WTC11 (cell line): ENCODE measurements around the gene STT3B. TPM values are rescaled to one million over a fixed set of nuclear protein-coding genes. Genes with fewer than 3 reads are reported as not detected.

Experiments
- ATAC-seq: fragments of 200-7000 bp; cut with Tn5 transposase; 2 replicates; pipeline ENCODE4 v1.10.0; 2021; ENCODE audit warnings: mild to moderate bottlenecking, moderate library complexity
- CTCF ChIA-PET: fragments of 300-600 bp; sonication (Branson Sonifier 250); formaldehyde crosslinking; loops from one replicate; lab custom pipeline; 2021; ENCODE audit warnings: antibody characterized with exemption; lab: Charles Lee
- POLR2A ChIA-PET: fragments of 350-600 bp; sonication (Branson Sonifier 250); formaldehyde crosslinking; loops from one replicate; lab custom pipeline; 2021; ENCODE audit warnings: antibody characterized with exemption; lab: Charles Lee
- DNase-seq: peaks from one replicate; pipeline ENCODE4 v3.0.0; 2021; ENCODE audit warnings: low spot score
- H3K27ac Mint-ChIP-seq: 2 replicates; pipeline ENCODE4 v1.8.0; 2021; ENCODE audit warnings: mixed read lengths
- H3K27me3 Mint-ChIP-seq: 2 replicates; pipeline ENCODE4 v1.8.0; 2021; ENCODE audit warnings: low read depth, mild to moderate bottlenecking, moderate library complexity, mixed read lengths
- H3K36me3 Mint-ChIP-seq: 2 replicates; pipeline ENCODE4 v1.8.0; 2021; ENCODE audit warnings: mixed read lengths
- H3K4me1 Mint-ChIP-seq: 2 replicates; pipeline ENCODE4 v1.8.0; 2022; ENCODE audit warnings: mixed read lengths
- H3K4me3 Mint-ChIP-seq: 2 replicates; pipeline ENCODE4 v1.8.0; 2021; ENCODE audit warnings: mild to moderate bottlenecking, moderate library complexity, mixed read lengths
- H3K9me3 Mint-ChIP-seq: 2 replicates; pipeline ENCODE4 v1.8.0; 2021; ENCODE audit warnings: mixed read lengths
- CBFB ChIP-seq: sonication (generic); formaldehyde crosslinking; IDR thresholded peaks from 2 replicates; pipeline ENCODE4 v1.8.1; 2022; ENCODE audit warnings: mild to moderate bottlenecking, low read depth, missing genetic modification reagents
- CREB1 ChIP-seq: sonication (generic); formaldehyde crosslinking; IDR thresholded peaks from 2 replicates; pipeline ENCODE4 v1.8.0; 2023; ENCODE audit warnings: mild to moderate bottlenecking, missing genetic modification reagents
- ELF4 ChIP-seq: sonication (generic); formaldehyde crosslinking; IDR thresholded peaks from 2 replicates; pipeline ENCODE4 v1.8.1; 2022; ENCODE audit warnings: low read depth, mild to moderate bottlenecking, moderate library complexity, missing genetic modification reagents
- EMX1 ChIP-seq: fragments of 250-450 bp; sonication (Bioruptor Pico); IDR thresholded peaks from 2 replicates; pipeline ENCODE4 v1.8.0; 2021; ENCODE audit warnings: mild to moderate bottlenecking
- ESRRA ChIP-seq: sonication (generic); formaldehyde crosslinking; IDR thresholded peaks from 2 replicates; pipeline ENCODE4 v1.8.1; 2022; ENCODE audit warnings: mild to moderate bottlenecking, missing genetic modification reagents, borderline replicate concordance
- JAZF1 ChIP-seq: fragments of 250-450 bp; sonication (Bioruptor Pico); IDR thresholded peaks from 2 replicates; pipeline ENCODE4 v1.9.0; 2021; ENCODE audit warnings: moderate library complexity, mild to moderate bottlenecking, inconsistent platforms
- MXD4 ChIP-seq: fragments of 250-450 bp; sonication (Bioruptor Pico); IDR thresholded peaks from 2 replicates; pipeline ENCODE4 v1.8.0; 2021; ENCODE audit warnings: mild to moderate bottlenecking, moderate library complexity, borderline replicate concordance
- NFATC4 ChIP-seq: fragments of 250-450 bp; sonication (Bioruptor Pico); IDR thresholded peaks from 2 replicates; pipeline ENCODE4 v1.9.0; 2021; ENCODE audit warnings: mild to moderate bottlenecking
- OVOL2 ChIP-seq: fragments of 250-450 bp; sonication (Bioruptor Pico); IDR thresholded peaks from 2 replicates; pipeline ENCODE4 v1.9.0; 2021; ENCODE audit warnings: mild to moderate bottlenecking, borderline replicate concordance
- PRDM15 ChIP-seq: sonication (generic); formaldehyde crosslinking; IDR thresholded peaks from 2 replicates; pipeline ENCODE4 v1.8.0; 2022; ENCODE audit warnings: missing genetic modification reagents
- RELA ChIP-seq: sonication (generic); formaldehyde crosslinking; IDR thresholded peaks from 2 replicates; pipeline ENCODE4 v1.8.1; 2022; ENCODE audit warnings: missing genetic modification reagents, mild to moderate bottlenecking, borderline replicate concordance
- TEAD1 ChIP-seq: sonication (generic); formaldehyde crosslinking; IDR thresholded peaks from 2 replicates; pipeline ENCODE4 v1.8.0; 2022; ENCODE audit warnings: mild to moderate bottlenecking, missing genetic modification reagents
- TEAD4 ChIP-seq: sonication (generic); formaldehyde crosslinking; IDR thresholded peaks from 2 replicates; pipeline ENCODE4 v1.8.0; 2022; ENCODE audit warnings: mild to moderate bottlenecking, missing genetic modification reagents
- ZNF317 ChIP-seq: sonication (generic); formaldehyde crosslinking; IDR thresholded peaks from 2 replicates; pipeline ENCODE4 v1.8.1; 2023; ENCODE audit warnings: low read depth, mild to moderate bottlenecking, moderate library complexity, missing genetic modification reagents, borderline replicate concordance
- ZNF396 ChIP-seq: fragments of 250-450 bp; sonication (Bioruptor Pico); IDR thresholded peaks from 2 replicates; pipeline ENCODE4 v1.8.0; 2021; ENCODE audit warnings: mild to moderate bottlenecking, moderate library complexity, borderline replicate concordance
- ZNF423 ChIP-seq: fragments of 250-450 bp; sonication (Bioruptor Pico); IDR thresholded peaks from 2 replicates; pipeline ENCODE4 v2.1.2; 2022; ENCODE audit warnings: mild to moderate bottlenecking, moderate library complexity
- ZNF425 ChIP-seq: fragments of 250-450 bp; sonication (Bioruptor Pico); conservative IDR thresholded peaks from 2 replicates; pipeline ENCODE4 v1.9.0; 2021; ENCODE audit warnings: mild to moderate bottlenecking
- total RNA-seq: library from RNA; stranded (reverse); gene quantifications from 3 replicates; pipeline ENCODE4 v1.2.3, GENCODE V29; 2021
- TF ChIP-seq, protein P1 (sequence below): sonication (generic); formaldehyde crosslinking; conservative IDR thresholded peaks from 2 replicates; pipeline ENCODE4 v1.8.1; 2022; ENCODE audit warnings: mild to moderate bottlenecking, missing genetic modification reagents
- TF ChIP-seq, protein P2 (sequence below): sonication (generic); formaldehyde crosslinking; IDR thresholded peaks from 2 replicates; pipeline ENCODE4 v1.8.0; 2022; ENCODE audit warnings: mild to moderate bottlenecking, missing genetic modification reagents
- TF ChIP-seq, protein P3 (sequence below): sonication (generic); formaldehyde crosslinking; conservative IDR thresholded peaks from 2 replicates; pipeline ENCODE4 v1.8.1; 2023; ENCODE audit warnings: mild to moderate bottlenecking, low read depth, missing genetic modification reagents, moderate library complexity
- TF ChIP-seq, protein P4 (sequence below): sonication (generic); formaldehyde crosslinking; IDR thresholded peaks from 2 replicates; pipeline ENCODE4 v1.8.1; 2023; ENCODE audit warnings: mild to moderate bottlenecking, missing genetic modification reagents, moderate library complexity
- TF ChIP-seq, protein P5 (sequence below): fragments of 250-450 bp; sonication (Bioruptor Pico); IDR thresholded peaks from 2 replicates; pipeline ENCODE4 v1.9.0; 2021; ENCODE audit warnings: mild to moderate bottlenecking

Gene STT3B
- total RNA-seq, 1 experiment from 2014 or later: 103 TPM

DNA sequence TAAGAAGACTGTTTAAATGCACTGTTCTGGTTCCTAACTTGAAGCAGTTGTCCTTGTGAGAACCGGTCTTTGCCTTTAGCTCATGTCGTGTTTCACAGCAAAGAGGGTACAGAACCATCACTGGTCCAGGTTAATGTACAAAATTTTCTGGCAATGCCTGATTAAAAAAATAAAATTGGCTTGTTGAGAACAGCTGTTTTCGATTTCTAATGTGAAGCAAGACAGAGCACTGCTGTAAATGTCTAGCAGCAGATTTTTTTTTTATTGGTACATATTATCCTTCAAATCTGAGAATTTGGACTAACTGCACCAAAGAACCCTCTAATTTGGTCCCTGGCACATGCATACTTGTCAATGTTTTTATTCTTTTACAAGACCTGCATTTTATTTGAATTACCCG, 103.3 kb downstream of the STT3B start:
- Mint-ChIP-seq H3K4me3 (no peak overlapping the region), H3K36me3 (peaks cover 26% of the 10 kb centered on the region), H3K27ac (no peak overlapping the region), H3K9me3 (no peaks in the 10 kb centered on the region)
- no peak for ATAC-seq
- ChIA-PET POLR2A (no interaction called here), CTCF (interaction anchor here (0.8 kb wide), 1 partner anchor 540 kb away, joined by 4 read pairs; no protein-coding TSS in a partner anchor)
- TF ChIP-seq CREB1: no peak
- no peak for TF ChIP-seq NFATC4 (CRISPR knock-in tag)
- TF ChIP-seq CBFB: no peak
- TF ChIP-seq, all 79 proteins: peak for 0
- Mint-ChIP-seq H3K4me1 (no peaks in the 10 kb centered on the region), H3K27me3 (no peaks in the 10 kb centered on the region)
- no peak for DNase-seq

- Mint-ChIP-seq H3K4me1 (no peaks in the 10 kb centered on the region), H3K4me3 (no peak overlapping the region)
- CTCF ChIA-PET: no interaction called here
Measured at GRCh38 chr3:31636694-31637442, 104.1 kb downstream of the STT3B start.

DNA sequence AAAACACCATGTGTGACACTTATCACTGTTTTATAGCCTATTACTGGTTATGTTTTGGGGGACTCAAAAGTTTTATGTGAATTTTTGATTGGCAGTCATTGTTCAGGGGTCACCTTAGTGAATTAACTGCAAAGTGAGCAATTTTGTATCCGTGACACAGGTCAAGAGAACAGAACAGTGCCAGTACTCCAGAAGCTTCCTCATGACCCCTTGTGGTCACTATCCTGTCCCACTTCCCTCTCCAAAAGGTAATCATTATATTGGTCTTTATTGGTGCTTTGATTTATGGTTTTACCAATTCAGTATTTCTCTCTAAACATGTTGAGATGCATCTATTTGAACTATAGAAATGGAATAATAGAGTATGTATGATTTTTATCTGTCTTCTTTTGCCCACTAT, 107.1 kb downstream of the STT3B start:
- no peak for DNase-seq
- H3K4me1 Mint-ChIP-seq: no peaks in the 10 kb centered on the region
- peak; percentile 90 for ATAC-seq
- TF ChIP-seq RELA (CRISPR knock-in tag) (no peak), ELF4 (CRISPR knock-in tag) (no peak), TEAD1 (CRISPR knock-in tag) (no peak), ZNF425 (CRISPR knock-in tag) (no peak), JAZF1 (no peak), MXD4 (no peak), TEAD4 (CRISPR knock-in tag) (no peak), OVOL2 (CRISPR knock-in tag) (no peak), PRDM15 (CRISPR knock-in tag) (no peak), EMX1 (CRISPR knock-in tag) (no peak), ESRRA (no peak)
- TF ChIP-seq, protein P1, sequence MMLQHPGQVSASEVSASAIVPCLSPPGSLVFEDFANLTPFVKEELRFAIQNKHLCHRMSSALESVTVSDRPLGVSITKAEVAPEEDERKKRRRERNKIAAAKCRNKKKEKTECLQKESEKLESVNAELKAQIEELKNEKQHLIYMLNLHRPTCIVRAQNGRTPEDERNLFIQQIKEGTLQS: no peak
- TF ChIP-seq, protein P2, sequence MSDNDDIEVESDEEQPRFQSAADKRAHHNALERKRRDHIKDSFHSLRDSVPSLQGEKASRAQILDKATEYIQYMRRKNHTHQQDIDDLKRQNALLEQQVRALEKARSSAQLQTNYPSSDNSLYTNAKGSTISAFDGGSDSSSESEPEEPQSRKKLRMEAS (CRISPR knock-in tag): no peak
- H3K27me3 Mint-ChIP-seq: no peaks in the 10 kb centered on the region
- no peak overlapping the region for H3K4me3 Mint-ChIP-seq
- H3K9me3 Mint-ChIP-seq: no peaks in the 10 kb centered on the region
- no peak overlapping the region for H3K27ac Mint-ChIP-seq
- peaks cover 11% of the 10 kb centered on the region for H3K36me3 Mint-ChIP-seq
- ChIA-PET CTCF (interaction anchor here (1.3 to 1.9 kb wide), 3 partner anchors 14 to 107 kb away, joined by 3 to 6 read pairs (median 5); partner anchors contain the start of gene STT3B), POLR2A (no interaction called here)

More at GRCh38 chr3:31636694-31637442, 104.1 kb downstream of the STT3B start:
- H3K27me3 Mint-ChIP-seq: no peaks in the 10 kb centered on the region
- TF ChIP-seq, protein P3, sequence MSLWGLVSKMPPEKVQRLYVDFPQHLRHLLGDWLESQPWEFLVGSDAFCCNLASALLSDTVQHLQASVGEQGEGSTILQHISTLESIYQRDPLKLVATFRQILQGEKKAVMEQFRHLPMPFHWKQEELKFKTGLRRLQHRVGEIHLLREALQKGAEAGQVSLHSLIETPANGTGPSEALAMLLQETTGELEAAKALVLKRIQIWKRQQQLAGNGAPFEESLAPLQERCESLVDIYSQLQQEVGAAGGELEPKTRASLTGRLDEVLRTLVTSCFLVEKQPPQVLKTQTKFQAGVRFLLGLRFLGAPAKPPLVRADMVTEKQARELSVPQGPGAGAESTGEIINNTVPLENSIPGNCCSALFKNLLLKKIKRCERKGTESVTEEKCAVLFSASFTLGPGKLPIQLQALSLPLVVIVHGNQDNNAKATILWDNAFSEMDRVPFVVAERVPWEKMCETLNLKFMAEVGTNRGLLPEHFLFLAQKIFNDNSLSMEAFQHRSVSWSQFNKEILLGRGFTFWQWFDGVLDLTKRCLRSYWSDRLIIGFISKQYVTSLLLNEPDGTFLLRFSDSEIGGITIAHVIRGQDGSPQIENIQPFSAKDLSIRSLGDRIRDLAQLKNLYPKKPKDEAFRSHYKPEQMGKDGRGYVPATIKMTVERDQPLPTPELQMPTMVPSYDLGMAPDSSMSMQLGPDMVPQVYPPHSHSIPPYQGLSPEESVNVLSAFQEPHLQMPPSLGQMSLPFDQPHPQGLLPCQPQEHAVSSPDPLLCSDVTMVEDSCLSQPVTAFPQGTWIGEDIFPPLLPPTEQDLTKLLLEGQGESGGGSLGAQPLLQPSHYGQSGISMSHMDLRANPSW: no peak
- TF ChIP-seq EMX1 (CRISPR knock-in tag) (no peak), ESRRA (no peak), ZNF423 (CRISPR knock-in tag) (no peak), ZNF396 (CRISPR knock-in tag) (no peak), ZNF317 (CRISPR knock-in tag) (no peak)
- TF ChIP-seq, protein P4, sequence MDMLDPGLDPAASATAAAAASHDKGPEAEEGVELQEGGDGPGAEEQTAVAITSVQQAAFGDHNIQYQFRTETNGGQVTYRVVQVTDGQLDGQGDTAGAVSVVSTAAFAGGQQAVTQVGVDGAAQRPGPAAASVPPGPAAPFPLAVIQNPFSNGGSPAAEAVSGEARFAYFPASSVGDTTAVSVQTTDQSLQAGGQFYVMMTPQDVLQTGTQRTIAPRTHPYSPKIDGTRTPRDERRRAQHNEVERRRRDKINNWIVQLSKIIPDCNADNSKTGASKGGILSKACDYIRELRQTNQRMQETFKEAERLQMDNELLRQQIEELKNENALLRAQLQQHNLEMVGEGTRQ (CRISPR knock-in tag): no peak
- TF ChIP-seq, protein P5, sequence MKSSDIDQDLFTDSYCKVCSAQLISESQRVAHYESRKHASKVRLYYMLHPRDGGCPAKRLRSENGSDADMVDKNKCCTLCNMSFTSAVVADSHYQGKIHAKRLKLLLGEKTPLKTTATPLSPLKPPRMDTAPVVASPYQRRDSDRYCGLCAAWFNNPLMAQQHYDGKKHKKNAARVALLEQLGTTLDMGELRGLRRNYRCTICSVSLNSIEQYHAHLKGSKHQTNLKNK: no peak
- TF ChIP-seq, all 79 proteins: peak for 0
- H3K9me3 Mint-ChIP-seq: no peaks in the 10 kb centered on the region
- H3K27ac Mint-ChIP-seq: no peak overlapping the region; the same call in 1 of the 2 replicates
- peaks cover 18% of the 10 kb centered on the region for H3K36me3 Mint-ChIP-seq
- ATAC-seq (no peak), DNase-seq (no peak)
- POLR2A ChIA-PET: no interaction called here
